HepG2 (cell line): Measurements from ENCODE around the gene DNAAF9. TPM values are rescaled to one million over a fixed set of nuclear protein-coding genes. Genes with fewer than 3 reads are reported as not detected.

ENCODE experiments used
- CBX2 ChIP-seq, 2 experiments: fragments of 200-600 bp in 1 of 2; sonication (generic); formaldehyde crosslinking in 1 of 2; IDR thresholded peaks; 2 replicates each; pipeline versions ENCODE4 v1.7.0 to v1.8.1; 2018 to 2022; ENCODE audit warnings: low read depth in 2 of 2, low read length in 1 of 2, mild to moderate bottlenecking in 1 of 2, missing genetic modification reagents in 1 of 2
- HIVEP1 ChIP-seq: sonication (generic); formaldehyde crosslinking; IDR thresholded peaks from 2 replicates; pipeline ENCODE4 v1.4.0; 2020; ENCODE audit warnings: mild to moderate bottlenecking, missing genetic modification reagents
- MYNN ChIP-seq: sonication (generic); formaldehyde crosslinking; IDR thresholded peaks from 2 replicates; pipeline ENCODE4 v1.4.0; 2020; ENCODE audit warnings: mild to moderate bottlenecking, low read depth, missing genetic modification reagents
- ZNF138 ChIP-seq: sonication (generic); formaldehyde crosslinking; IDR thresholded peaks from 2 replicates; pipeline ENCODE4 v1.5.0; 2020; ENCODE audit warnings: mild to moderate bottlenecking, low read depth, missing genetic modification reagents
- ZNF546 ChIP-seq: sonication (generic); formaldehyde crosslinking; conservative IDR thresholded peaks from 2 replicates; pipeline ENCODE4 v1.8.1; 2023; ENCODE audit warnings: mild to moderate bottlenecking, missing genetic modification reagents
- ZNF562 ChIP-seq: sonication (generic); formaldehyde crosslinking; IDR thresholded peaks from 2 replicates; pipeline ENCODE4 v1.8.0; 2022; ENCODE audit warnings: missing genetic modification reagents, borderline replicate concordance
- ZNF672 ChIP-seq: sonication (generic); formaldehyde crosslinking; IDR thresholded peaks from 2 replicates; pipeline ENCODE4 v1.8.1; 2022; ENCODE audit warnings: missing genetic modification reagents
- ZNF703 ChIP-seq: sonication (generic); formaldehyde crosslinking; IDR thresholded peaks from 2 replicates; pipeline ENCODE4 v1.5.1; 2020; ENCODE audit warnings: missing genetic modification reagents, mild to moderate bottlenecking, moderate library complexity, borderline replicate concordance
- ZNF772 ChIP-seq: sonication (generic); formaldehyde crosslinking; IDR thresholded peaks from 2 replicates; pipeline ENCODE4 v1.5.0; 2020; ENCODE audit warnings: mild to moderate bottlenecking, missing genetic modification reagents
- ZNF878 ChIP-seq: sonication (generic); formaldehyde crosslinking; IDR thresholded peaks from 2 replicates; pipeline ENCODE4 v1.8.1; 2023; ENCODE audit warnings: mild to moderate bottlenecking, missing genetic modification reagents, moderate library complexity
- polyA plus RNA-seq, 8 experiments: library from polyadenylated mRNA; depleted of rRNA in 3 of 8; stranded (reverse) in 7 of 8; unstranded in 1 of 8; fragments of >200 nt; fragmentation: Illumina TruSeq in 4 of 8; extraction: Trizol in 4 of 8; gene quantifications; 2 replicates each; pipeline versions ENCODE4 v1.2.1 to v1.2.3, GENCODE V29; 2011 to 2016; ENCODE audit warnings: low read depth in 4 of 8, missing spikeins in 1 of 8, mixed read lengths in 1 of 8; ENCODE audit not compliant: insufficient read depth in 1 of 8
- total RNA-seq, 5 experiments: library from RNA; depleted of rRNA; stranded (reverse); fragments of >200 nt; fragmentation: Illumina TruSeq; extraction: Trizol; gene quantifications; 2 replicates each; pipeline ENCODE4 v1.2.3, GENCODE V29; 2016; ENCODE audit warnings: low read depth in 1 of 5
- TF ChIP-seq, protein P1 (sequence below), 2 experiments: IDR thresholded peaks; 2 replicates each; pipeline ENCODE4 v1.6.1; 2011 to 2012; ENCODE audit warnings: low read length in 2 of 2, borderline replicate concordance in 1 of 2, low read depth in 1 of 2, mild to moderate bottlenecking in 1 of 2, moderate library complexity in 1 of 2
- TF ChIP-seq, protein P2 (sequence below): sonication (generic); formaldehyde crosslinking; IDR thresholded peaks from 2 replicates; pipeline ENCODE4 v1.4.0; 2020; ENCODE audit warnings: missing genetic modification reagents
- TF ChIP-seq, protein P3 (sequence below), 2 experiments: sonication (generic) in 1 of 2; formaldehyde crosslinking in 1 of 2; IDR thresholded peaks; 2 replicates each; pipeline versions ENCODE4 v1.4.0 to v1.6.1; 2018 to 2020; ENCODE audit warnings: missing genetic modification reagents in 2 of 2, borderline replicate concordance in 1 of 2, low read depth in 1 of 2, mild to moderate bottlenecking in 1 of 2, missing biosample characterization in 1 of 2
- TF ChIP-seq, protein P4 (sequence below): sonication (generic); IDR thresholded peaks from 2 replicates; pipeline ENCODE4 v1.6.1; 2016; ENCODE audit warnings: low read depth, borderline replicate concordance
- TF ChIP-seq, protein P5 (sequence below): fragments of 450-650 bp; IDR thresholded peaks from 2 replicates; pipeline ENCODE4 v1.6.1; 2017

DNAAF9 gene
- total and polyA plus RNA-seq, 2 of the 13 experiments (the other 11 are each of a cell fraction or from before 2014, with no cell fraction given): 10.5 to 14.9 TPM

DNA sequence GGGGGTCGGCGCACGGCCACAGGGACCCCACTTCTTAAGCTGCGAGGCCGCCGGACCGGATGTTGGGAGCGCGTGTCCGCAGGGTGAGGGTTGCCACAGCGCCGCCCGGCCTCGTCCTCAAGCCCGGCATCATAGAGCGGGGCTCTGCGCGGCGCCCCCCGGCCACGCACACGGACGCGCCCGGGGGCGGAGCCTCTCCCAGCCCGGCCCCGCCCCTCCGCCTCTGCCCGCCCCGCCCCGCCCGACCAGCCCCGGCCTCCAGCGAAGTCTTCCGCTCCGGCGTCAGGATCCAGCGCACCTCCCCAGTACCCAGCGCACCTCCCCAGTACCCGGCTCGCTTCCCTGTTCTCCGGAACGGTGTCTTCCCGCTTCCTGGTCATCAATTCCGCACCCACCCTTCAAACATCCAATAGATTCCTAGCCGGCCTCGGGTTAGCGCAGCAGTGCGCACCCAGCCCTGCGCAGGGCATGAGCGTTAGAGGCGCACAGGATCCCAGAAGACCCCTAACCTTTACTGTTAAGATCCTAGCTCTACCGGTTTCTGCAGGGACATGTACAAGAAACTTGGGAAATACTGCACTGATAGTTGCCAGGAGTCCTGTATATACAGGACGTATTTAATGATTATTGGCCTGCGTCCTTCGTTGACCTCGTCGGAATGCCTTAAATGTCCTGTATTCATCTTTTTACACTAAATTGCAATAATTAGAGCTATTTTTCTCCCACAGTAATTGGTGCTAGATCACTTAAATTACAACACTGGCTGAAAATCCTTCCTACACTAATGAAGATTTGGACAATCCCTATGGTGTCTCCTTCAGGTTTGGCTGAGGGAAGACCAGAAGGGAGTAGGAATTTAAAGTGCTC is 535 bp upstream of the DNAAF9 start (continued):
- TF ChIP-seq, protein P1, sequence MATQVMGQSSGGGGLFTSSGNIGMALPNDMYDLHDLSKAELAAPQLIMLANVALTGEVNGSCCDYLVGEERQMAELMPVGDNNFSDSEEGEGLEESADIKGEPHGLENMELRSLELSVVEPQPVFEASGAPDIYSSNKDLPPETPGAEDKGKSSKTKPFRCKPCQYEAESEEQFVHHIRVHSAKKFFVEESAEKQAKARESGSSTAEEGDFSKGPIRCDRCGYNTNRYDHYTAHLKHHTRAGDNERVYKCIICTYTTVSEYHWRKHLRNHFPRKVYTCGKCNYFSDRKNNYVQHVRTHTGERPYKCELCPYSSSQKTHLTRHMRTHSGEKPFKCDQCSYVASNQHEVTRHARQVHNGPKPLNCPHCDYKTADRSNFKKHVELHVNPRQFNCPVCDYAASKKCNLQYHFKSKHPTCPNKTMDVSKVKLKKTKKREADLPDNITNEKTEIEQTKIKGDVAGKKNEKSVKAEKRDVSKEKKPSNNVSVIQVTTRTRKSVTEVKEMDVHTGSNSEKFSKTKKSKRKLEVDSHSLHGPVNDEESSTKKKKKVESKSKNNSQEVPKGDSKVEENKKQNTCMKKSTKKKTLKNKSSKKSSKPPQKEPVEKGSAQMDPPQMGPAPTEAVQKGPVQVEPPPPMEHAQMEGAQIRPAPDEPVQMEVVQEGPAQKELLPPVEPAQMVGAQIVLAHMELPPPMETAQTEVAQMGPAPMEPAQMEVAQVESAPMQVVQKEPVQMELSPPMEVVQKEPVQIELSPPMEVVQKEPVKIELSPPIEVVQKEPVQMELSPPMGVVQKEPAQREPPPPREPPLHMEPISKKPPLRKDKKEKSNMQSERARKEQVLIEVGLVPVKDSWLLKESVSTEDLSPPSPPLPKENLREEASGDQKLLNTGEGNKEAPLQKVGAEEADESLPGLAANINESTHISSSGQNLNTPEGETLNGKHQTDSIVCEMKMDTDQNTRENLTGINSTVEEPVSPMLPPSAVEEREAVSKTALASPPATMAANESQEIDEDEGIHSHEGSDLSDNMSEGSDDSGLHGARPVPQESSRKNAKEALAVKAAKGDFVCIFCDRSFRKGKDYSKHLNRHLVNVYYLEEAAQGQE (IDR thresholded peaks at IDR 0.05; ENCODE audit: borderline replicate concordance in 1 of 2, low read depth in 1 of 2, low read length in 2 of 2): no peak; a peak in 1 of 4 replicates
- no peak for TF ChIP-seq ZNF546 (CRISPR knock-in tag)
- no peak for TF ChIP-seq CBX2 (IDR thresholded peaks at IDR 0.05; ENCODE audit: low read depth, low read length)
- TF ChIP-seq CBX2 (CRISPR knock-in tag; IDR thresholded peaks at IDR 0.05; ENCODE audit: low read depth): no peak
- TF ChIP-seq, protein P2, sequence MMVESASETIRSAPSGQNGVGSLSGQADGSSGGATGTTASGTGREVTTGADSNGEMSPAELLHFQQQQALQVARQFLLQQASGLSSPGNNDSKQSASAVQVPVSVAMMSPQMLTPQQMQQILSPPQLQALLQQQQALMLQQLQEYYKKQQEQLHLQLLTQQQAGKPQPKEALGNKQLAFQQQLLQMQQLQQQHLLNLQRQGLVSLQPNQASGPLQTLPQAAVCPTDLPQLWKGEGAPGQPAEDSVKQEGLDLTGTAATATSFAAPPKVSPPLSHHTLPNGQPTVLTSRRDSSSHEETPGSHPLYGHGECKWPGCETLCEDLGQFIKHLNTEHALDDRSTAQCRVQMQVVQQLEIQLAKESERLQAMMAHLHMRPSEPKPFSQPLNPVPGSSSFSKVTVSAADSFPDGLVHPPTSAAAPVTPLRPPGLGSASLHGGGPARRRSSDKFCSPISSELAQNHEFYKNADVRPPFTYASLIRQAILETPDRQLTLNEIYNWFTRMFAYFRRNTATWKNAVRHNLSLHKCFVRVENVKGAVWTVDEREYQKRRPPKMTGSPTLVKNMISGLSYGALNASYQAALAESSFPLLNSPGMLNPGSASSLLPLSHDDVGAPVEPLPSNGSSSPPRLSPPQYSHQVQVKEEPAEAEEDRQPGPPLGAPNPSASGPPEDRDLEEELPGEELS (CRISPR knock-in tag): 0 out of 2 replicates have a peak, but pooled peaks have one; percentile 32
- TF ChIP-seq, protein P3, sequence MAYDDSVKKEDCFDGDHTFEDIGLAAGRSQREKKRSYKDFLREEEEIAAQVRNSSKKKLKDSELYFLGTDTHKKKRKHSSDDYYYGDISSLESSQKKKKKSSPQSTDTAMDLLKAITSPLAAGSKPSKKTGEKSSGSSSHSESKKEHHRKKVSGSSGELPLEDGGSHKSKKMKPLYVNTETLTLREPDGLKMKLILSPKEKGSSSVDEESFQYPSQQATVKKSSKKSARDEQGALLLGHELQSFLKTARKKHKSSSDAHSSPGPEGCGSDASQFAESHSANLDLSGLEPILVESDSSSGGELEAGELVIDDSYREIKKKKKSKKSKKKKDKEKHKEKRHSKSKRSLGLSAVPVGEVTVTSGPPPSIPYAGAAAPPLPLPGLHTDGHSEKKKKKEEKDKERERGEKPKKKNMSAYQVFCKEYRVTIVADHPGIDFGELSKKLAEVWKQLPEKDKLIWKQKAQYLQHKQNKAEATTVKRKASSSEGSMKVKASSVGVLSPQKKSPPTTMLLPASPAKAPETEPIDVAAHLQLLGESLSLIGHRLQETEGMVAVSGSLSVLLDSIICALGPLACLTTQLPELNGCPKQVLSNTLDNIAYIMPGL (CRISPR knock-in tag; IDR thresholded peaks at IDR 0.05; ENCODE audit: borderline replicate concordance in 1 of 2, low read depth in 1 of 2): peak in 1 of 2 experiments; percentile 78; a peak in 3 of 4 replicates
- TF ChIP-seq ZNF772 (CRISPR knock-in tag): 0 out of 2 replicates have a peak, but pooled peaks have one; percentile 36
- TF ChIP-seq HIVEP1: no peak
- TF ChIP-seq ZNF672 (CRISPR knock-in tag): no peak; the same call in 1 of the 2 replicates
- no peak for TF ChIP-seq MYNN (CRISPR knock-in tag)
- TF ChIP-seq ZNF138 (CRISPR knock-in tag): no peak; the same call in 1 of the 2 replicates
- no peak for TF ChIP-seq ZNF878 (CRISPR knock-in tag)
- TF ChIP-seq, protein P4, sequence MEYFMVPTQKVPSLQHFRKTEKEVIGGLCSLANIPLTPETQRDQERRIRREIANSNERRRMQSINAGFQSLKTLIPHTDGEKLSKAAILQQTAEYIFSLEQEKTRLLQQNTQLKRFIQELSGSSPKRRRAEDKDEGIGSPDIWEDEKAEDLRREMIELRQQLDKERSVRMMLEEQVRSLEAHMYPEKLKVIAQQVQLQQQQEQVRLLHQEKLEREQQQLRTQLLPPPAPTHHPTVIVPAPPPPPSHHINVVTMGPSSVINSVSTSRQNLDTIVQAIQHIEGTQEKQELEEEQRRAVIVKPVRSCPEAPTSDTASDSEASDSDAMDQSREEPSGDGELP: no peak
- TF ChIP-seq ZNF562 (CRISPR knock-in tag): no peak
- TF ChIP-seq, protein P5, sequence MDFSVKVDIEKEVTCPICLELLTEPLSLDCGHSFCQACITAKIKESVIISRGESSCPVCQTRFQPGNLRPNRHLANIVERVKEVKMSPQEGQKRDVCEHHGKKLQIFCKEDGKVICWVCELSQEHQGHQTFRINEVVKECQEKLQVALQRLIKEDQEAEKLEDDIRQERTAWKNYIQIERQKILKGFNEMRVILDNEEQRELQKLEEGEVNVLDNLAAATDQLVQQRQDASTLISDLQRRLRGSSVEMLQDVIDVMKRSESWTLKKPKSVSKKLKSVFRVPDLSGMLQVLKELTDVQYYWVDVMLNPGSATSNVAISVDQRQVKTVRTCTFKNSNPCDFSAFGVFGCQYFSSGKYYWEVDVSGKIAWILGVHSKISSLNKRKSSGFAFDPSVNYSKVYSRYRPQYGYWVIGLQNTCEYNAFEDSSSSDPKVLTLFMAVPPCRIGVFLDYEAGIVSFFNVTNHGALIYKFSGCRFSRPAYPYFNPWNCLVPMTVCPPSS: no peak
- no peak for TF ChIP-seq ZNF703
